ENCODE results near the gene EIF2S1. TPM values are rescaled to one million over a fixed set of nuclear protein-coding genes. Genes with fewer than 3 reads are reported as not detected.

The EIF2S1 gene
- total RNA-seq, 1 experiment from 2014 or later = 192 TPM

DNA sequence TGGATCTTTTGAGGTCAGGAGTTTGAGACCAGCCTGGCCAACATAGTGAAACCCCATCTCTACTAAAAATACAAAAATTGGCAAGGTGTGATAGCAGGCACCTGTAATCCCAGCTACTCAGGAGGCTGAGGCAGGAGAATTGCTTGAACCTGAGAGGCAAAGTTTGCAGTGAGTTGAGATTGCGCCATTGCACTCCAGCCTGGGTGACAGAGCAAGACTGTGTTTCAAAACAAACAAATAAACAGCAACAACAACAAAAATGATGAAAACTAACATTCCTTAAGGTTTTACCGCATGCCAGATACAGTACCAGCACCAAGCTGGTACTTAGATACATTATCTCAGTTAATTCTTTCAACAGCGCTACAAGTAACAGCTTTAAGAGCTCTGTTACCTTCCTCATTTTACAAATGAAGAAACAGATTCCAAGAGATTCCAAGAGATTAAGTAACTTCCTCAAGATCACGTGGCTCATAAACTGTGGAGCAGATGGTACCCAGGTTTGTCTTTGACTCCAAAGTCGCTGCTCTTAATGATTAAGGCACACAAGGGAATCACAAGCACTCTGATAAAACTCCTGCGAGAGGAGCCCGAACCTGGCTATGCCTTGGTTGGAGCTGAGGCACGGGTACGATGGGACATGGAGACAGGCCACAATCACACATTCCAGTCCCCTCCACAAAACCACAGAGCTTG is 69.5 kb downstream of the EIF2S1 start:
- ATAC-seq = no peak
- Histone ChIP-seq H3K9ac (ENCODE audit: low read length) (no peak overlapping the region), H3K79me2 (ENCODE audit: insufficient read depth, low read length) (no peaks in the 10 kb centered on the region), H3K9me3 (ENCODE audit: control insufficient read depth in 1 of 2, insufficient read depth in 1 of 2, low read depth in 1 of 2, low read length in 2 of 2) (no peaks in the 10 kb centered on the region), H3K4me2 (ENCODE audit: low read length) (no peak overlapping the region), H3K27ac (ENCODE audit: low read depth, low read length) (no peak overlapping the region), H3K4me3 (replicated peaks in 1 of 2; ENCODE audit: low read depth in 1 of 2, low read length in 2 of 2) (no peak overlapping the region), H4K20me1 (ENCODE audit: insufficient read depth) (no peaks in the 10 kb centered on the region), H3K36me3 (ENCODE audit: control insufficient read depth in 1 of 2, insufficient read depth in 2 of 2, low read length in 2 of 2) (no peaks in the 10 kb centered on the region), H3K4me1 (ENCODE audit: control insufficient read depth in 1 of 2, insufficient read depth in 2 of 2, low read length in 2 of 2) (peaks cover 5 to 25% of the 10 kb centered on the region in 2 experiments; a peak in 3 of 4 replicates), H3K27me3 (ENCODE audit: insufficient read depth, low read length) (no peaks in the 10 kb centered on the region), H3K9me2 (ENCODE audit: insufficient read depth) (no peaks in the 10 kb centered on the region), H2AFZ (ENCODE audit: low read depth, low read length, poor library complexity, severe bottlenecking) (no peak overlapping the region)
- ChIA-PET RAD21 (ENCODE audit: low non-redundant PET in 1 of 2, low total read pairs in 2 of 2, uncharacterized antibody in 2 of 2, unreplicated experiment in 2 of 2) (interaction anchor here in 1 of 2 experiments (3.0 kb wide), 1 partner anchor 141 kb away, joined by 18 read pairs; no protein-coding TSS in a partner anchor), CTCF (interaction anchor here (1.1 to 3.4 kb wide), 2 partner anchors 274 to 275 kb away, joined by 3 to 70 read pairs; partner anchors contain the start of gene RDH12), POLR2A (no interaction called here)
- no TSS peak for BruUV-seq (replicated peaks)
- no peak for DNase-seq (ENCODE audit: low read depth, low spot score)
- no peak for TF ChIP-seq SP1 (IDR thresholded peaks at IDR 0.05; ENCODE audit: low read depth)
- no peak for TF ChIP-seq ZFX (IDR thresholded peaks at IDR 0.05)
- no peak for TF ChIP-seq POLR2A (IDR thresholded peaks at IDR 0.05; ENCODE audit: borderline replicate concordance, extremely low read depth, insufficient read depth, insufficient read length)
- TF ChIP-seq ZNF274 (IDR thresholded peaks at IDR 0.05; ENCODE audit: low read depth, low read length) = no peak
- no peak for TF ChIP-seq EZH2 (IDR thresholded peaks at IDR 0.05)
- no peak for TF ChIP-seq POLR2AphosphoS5 (IDR thresholded peaks at IDR 0.05; ENCODE audit: low read depth, low read length)
- intact Hi-C loops (cut with micrococcal nuclease) = loop anchor here (5.0 kb wide), 1 partner anchor 103 kb away; the partner anchor contains the start of gene PLEKHH1

GRCh38 chr14:67432050-67432564 is 72.0 kb downstream of the EIF2S1 start:
- Histone ChIP-seq H3K9ac (ENCODE audit: low read length) (no peak overlapping the region), H3K27me3 (ENCODE audit: insufficient read depth, low read length) (no peaks in the 10 kb centered on the region), H3K4me1 (ENCODE audit: control insufficient read depth in 1 of 2, insufficient read depth in 2 of 2, low read length in 2 of 2) (peaks cover 5 to 20% of the 10 kb centered on the region in 2 experiments; a peak in 3 of 4 replicates), H3K27ac (ENCODE audit: low read depth, low read length) (no peak overlapping the region), H3K4me2 (ENCODE audit: low read length) (no peak overlapping the region), H3K79me2 (ENCODE audit: insufficient read depth, low read length) (no peaks in the 10 kb centered on the region), H3K36me3 (ENCODE audit: control insufficient read depth in 1 of 2, insufficient read depth in 2 of 2, low read length in 2 of 2) (no peaks in the 10 kb centered on the region), H3K4me3 (replicated peaks in 1 of 2; ENCODE audit: low read depth in 1 of 2, low read length in 2 of 2) (no peak overlapping the region), H2AFZ (ENCODE audit: low read depth, low read length, poor library complexity, severe bottlenecking) (no peak overlapping the region), H3K9me2 (ENCODE audit: insufficient read depth) (no peaks in the 10 kb centered on the region), H3K9me3 (ENCODE audit: control insufficient read depth in 1 of 2, insufficient read depth in 1 of 2, low read depth in 1 of 2, low read length in 2 of 2) (no peaks in the 10 kb centered on the region), H4K20me1 (ENCODE audit: insufficient read depth) (no peaks in the 10 kb centered on the region)
- ChIA-PET CTCF (interaction anchor here (1.0 kb wide), 1 partner anchor 272 kb away, joined by 4 read pairs; no protein-coding TSS in a partner anchor), RAD21 (ENCODE audit: low non-redundant PET in 1 of 2, low total read pairs in 2 of 2, uncharacterized antibody in 2 of 2, unreplicated experiment in 2 of 2) (no interaction called here), POLR2A (no interaction called here)
- intact Hi-C loops (cut with micrococcal nuclease) = no loop called here
- DNase-seq (ENCODE audit: low read depth, low spot score) (no peak), ATAC-seq (no peak)
- TF ChIP-seq EZH2 (IDR thresholded peaks at IDR 0.05) = no peak
- no peak for TF ChIP-seq CBX3 (IDR thresholded peaks at IDR 0.05; ENCODE audit: low read depth)
- no peak for TF ChIP-seq ATF3 (IDR thresholded peaks at IDR 0.05)
- no peak for TF ChIP-seq SIN3A (IDR thresholded peaks at IDR 0.05; ENCODE audit: low read depth)
- TF ChIP-seq CTCF (IDR thresholded peaks at IDR 0.05 in 2 of 3, conservative IDR thresholded peaks at IDR 0.05 in 1 of 3; ENCODE audit: borderline replicate concordance in 1 of 3, insufficient read depth in 1 of 3, low read depth in 2 of 3, low read length in 2 of 3) = no peak
- TF ChIP-seq ZFX (IDR thresholded peaks at IDR 0.05) = no peak
- no peak for TF ChIP-seq EGR1 (IDR thresholded peaks at IDR 0.05; ENCODE audit: low read depth)
- no peak for TF ChIP-seq ELF1 (IDR thresholded peaks at IDR 0.05; ENCODE audit: borderline replicate concordance, low read depth)
- no peak for TF ChIP-seq CEBPB (IDR thresholded peaks at IDR 0.05; ENCODE audit: low read depth)
- TF ChIP-seq POLR2AphosphoS5 (IDR thresholded peaks at IDR 0.05; ENCODE audit: low read depth, low read length) = no peak
- BruUV-seq (replicated peaks) = no TSS peak

All from HCT116 (cell line).